HG03103 (cell line): ENCODE data around the gene C19orf38.
"Not testable (repeated sequence)": the region's sequence is repeated elsewhere in the genome, so short reads cannot be mapped to it uniquely, and the experiment has no call there.

Experiments
- ATAC-seq: cut with Tn5 transposase; IDR thresholded peaks from one replicate; pipeline ENCODE4 v1.9.1; 2021; ENCODE audit warnings: low read depth; ENCODE audit not compliant: unreplicated experiment

Gene C19orf38

GRCh38 chr19:10870955-10871603 is 22.9 kb downstream of the C19orf38 start, which contains the start of gene CARM1:
CARM1 (plus strand) TSS chr19:10871553; CDS start chr19:10871703, 150 bp downstream.
- peak; percentile 66 for ATAC-seq

DNA sequence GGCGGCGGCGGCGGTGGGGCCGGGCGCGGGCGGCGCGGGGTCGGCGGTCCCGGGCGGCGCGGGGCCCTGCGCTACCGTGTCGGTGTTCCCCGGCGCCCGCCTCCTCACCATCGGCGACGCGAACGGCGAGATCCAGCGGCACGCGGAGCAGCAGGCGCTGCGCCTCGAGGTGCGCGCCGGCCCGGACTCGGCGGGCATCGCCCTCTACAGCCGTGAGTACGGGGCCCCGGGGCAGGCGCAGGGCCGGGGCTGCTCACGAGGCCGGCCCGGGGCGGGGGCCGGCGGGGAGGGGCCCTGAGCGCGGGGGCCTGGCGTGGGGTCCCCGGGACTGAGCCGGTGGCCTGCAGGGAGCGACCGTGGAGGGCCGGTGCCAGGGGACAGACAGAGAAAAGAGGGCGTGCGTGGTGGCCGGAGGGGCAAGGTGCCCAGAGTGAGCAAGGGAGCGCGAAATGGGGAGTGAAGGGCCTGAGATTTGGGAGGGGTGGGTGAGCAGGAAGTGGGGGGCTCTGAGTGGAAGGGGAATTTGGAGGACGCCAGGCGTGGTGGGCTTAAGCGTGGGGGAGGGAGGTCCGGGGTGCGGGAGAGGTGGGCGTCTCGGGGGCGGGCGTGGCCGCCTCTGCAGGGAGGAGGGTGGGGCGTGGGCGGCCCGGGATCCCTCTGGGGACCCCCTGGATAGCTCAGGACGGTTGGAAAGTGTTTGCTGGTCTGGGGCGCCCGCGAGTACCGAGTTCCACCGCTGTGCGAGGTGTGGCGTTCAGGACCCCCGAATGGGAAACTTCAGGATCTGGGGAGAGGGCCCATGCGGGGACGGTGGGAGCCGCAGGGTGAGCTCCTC is 23.7 kb downstream of the C19orf38 start:
- no peak for ATAC-seq

DNA sequence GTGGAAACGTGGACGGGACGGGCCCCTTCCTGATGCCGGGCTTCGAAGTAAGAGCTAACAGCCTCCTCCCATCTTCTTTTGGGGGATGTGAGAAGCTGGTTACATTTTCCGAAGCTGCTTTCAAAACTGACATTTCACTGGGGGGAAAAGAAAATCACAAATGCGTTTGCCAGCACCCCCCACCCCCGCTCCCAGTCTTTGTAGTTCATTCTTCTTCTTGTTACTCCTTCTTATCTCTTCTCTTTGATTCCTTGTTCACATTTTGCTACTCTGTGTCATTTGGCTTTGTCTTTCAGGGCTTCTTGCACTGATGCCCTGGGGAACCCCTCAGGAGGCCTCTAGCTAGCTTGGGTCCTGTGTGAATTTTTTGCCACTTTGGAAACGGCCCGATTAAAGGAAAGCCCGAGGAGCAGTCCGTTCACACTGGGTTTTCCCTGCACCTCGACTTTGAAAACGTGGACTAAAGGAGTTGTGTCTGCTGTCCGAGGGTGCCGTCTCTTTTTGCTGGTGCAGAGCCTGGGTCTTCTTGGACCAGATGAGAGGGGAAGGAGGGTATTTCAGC is 24.4 kb downstream of the C19orf38 start:
- ATAC-seq, result no peak

GRCh38 chr19:10874024-10874423 is 25.8 kb downstream of the C19orf38 start:
- no peak for ATAC-seq

DNA sequence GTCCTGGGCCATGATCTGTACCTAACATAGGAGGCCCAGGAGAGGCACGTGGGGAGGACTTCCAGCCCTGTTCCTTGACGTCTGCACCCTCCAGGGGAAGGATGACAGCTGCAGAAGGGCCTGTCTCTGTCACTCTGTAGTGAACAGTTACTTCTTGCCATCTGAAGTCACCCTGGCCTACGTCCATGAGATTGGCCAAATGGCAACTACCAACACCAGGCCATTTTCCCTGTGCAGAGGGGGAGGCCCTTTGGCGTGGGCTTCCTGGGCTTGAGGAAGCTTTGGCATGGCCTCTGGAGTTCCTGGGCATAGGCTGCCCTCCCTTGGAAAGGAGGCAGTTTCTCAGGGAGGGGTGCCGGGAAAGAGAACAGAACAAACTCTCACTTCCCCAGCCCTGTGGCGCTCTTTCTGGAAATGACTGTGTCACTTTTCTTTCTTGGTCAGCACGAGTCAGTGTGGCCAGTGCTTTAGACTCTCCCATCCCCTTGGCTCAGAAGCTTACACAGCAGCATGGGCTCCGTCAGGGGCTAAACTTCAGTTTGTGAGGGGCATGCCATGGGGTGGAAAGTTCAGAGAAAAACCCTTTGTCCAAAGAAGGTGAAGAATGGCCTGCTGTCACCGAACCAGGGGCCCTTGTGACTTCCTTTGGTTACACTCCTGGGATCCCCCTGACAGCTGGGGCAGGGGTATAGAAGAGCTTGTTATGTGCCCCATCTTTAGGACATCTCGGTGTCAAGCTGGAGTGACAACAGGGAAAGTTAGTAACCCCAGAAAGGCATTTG is 28.4 kb downstream of the C19orf38 start:
- ATAC-seq, result peak; percentile 58

GRCh38 chr19:10877608-10878007 is 29.4 kb downstream of the C19orf38 start:
- ATAC-seq, result not testable (repeated sequence)

DNA sequence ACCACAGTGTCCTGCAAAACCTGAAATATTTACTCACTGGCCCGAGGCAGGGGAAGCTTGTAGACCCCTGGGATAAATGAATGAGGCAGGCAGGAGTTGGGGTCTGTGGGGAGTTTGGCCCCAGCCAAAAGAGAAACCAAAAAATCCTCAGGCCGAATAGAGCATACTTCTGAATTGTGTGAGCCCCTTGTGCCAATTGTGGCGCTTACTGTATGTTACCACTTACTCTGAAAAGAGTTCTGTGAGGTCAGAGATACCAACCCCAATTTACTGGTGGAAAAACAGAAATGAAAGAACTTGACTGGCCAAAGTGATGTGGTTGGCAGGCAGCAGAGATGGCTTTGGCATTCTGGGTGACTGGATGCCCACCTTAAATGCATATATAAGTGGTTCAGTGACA is 30.0 kb downstream of the C19orf38 start:
- ATAC-seq, result no peak

GRCh38 chr19:10881403-10882107 is 33.3 kb downstream of the C19orf38 start:
- no peak for ATAC-seq

DNA sequence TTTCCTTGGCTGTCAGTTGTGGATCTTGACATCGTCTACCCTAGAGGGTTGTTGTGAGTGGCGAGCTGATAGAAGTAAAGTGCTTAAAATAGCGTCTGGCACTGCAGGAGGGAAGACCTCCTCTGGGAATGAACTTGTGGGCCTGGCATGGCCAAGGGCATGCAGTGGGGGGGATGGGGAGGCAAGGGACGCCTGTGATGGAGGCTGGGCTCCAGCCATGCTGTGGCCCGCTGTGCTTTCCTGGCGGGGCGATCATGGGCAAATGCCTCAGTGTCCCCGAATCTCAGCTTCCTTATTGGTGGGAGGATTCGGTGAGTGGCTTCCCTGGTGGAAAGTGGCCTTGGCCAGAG is 33.9 kb downstream of the C19orf38 start:
- ATAC-seq, result no peak

DNA sequence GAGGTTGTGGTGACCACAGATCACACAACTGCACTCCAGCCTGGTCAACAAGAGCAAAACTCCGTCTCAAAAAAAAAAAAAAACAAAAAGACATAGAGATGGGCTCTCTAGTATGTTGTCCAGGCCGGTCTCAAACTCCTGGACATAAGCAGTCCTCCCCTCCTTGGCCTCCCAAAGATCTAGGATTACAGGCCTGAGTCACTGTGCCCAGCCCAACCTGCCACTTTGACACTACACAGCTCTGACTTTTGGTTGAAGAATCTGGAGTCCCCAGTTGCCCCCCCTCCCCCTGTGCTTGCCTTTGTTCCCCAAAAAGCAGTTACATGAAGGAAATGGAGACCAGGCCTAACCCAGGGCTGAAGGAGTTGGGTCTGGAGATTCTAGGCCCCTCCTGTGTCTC is 36.1 kb downstream of the C19orf38 start:
- no peak for ATAC-seq

GRCh38 chr19:10885201-10886169 is 37.3 kb downstream of the C19orf38 start:
- ATAC-seq, result no peak

- ATAC-seq, result no peak
These were observed 39.6 kb downstream of the C19orf38 start for GRCh38 chr19:10887616-10888367.

GRCh38 chr19:10888421-10888866 is 40.2 kb downstream of the C19orf38 start:
- no peak for ATAC-seq

DNA sequence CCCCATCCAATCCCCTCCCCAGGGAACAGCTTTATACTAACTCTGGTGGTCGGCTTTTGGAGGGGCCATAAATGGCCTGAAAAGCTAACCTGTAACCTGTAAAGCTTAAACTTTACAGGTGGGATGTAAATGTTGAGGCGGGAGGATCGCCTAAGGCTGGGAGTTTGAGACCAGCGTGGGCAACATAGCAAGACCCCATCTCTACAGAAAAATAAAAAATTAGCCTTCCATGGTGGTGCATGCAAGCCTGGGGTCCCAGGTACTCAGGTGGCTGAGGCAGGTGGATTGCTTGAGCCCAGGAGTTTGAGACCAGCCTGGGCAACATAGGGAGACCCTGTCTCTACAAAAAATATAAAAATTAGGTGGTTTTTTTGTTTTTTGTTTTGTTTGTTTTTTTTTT is 41.7 kb downstream of the C19orf38 start:
- ATAC-seq, result no peak

DNA sequence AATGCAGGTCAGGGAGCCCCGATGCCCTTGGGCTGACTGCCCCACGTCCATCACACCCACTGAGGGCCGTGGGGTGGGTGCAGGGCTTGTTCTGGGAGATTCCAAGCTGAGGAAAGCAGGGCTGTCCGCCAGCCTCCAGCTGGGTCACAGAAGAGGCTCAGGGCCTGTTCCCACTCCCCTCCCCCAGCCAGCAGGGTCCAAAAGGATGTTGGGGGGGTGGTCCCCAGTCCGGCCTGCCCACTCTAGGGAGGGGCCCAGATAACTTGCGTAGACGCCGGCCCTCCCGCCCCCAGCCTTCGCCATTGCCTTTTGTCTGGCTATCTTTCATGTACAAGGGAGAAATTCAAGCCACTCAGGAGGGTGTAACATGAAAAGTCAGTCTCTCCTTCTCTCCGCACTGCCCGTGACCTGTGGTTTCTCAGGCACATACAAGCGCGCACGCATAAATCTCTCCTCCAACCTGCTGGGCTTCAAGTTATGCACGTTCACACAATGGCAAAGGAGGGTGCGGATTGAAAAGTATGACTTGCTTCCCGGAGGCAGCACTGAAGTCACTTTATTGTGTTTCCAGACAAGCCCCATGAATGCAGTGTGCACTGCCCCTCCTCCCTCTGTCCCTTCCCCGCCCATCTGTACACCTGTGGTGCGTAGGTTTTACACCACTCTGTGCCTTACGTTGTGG is 43.3 kb downstream of the C19orf38 start:
- ATAC-seq, result no peak

GRCh38 chr19:10892256-10892655 is 44.0 kb downstream of the C19orf38 start:
- no peak for ATAC-seq

DNA sequence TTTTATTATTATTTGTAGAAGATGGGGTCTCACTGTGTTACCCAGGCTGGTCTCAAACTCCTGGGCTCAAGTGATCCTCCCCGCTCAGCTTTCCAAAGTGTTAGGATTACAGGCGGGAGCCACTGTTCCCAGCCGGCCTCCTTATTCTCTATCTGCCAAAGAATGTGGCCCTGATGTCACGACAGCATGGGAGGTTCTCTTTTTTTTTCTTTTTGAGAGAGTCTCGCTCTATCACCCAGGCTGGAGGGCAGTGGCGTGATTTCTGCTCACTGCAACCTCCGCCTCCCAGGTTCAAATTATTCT is 46.6 kb downstream of the C19orf38 start:
- ATAC-seq, result no peak

- ATAC-seq, result no peak
These were observed 47.1 kb downstream of the C19orf38 start for GRCh38 chr19:10895363-10895762.
